Left lung (tissue), 10 donors: ENCODE results near the gene ZNF845. TPM values are rescaled to one million over a fixed set of nuclear protein-coding genes. Genes with fewer than 3 reads are reported as not detected.
"Not testable (repeated sequence)": the region's sequence is repeated elsewhere in the genome, so short reads cannot be mapped to it uniquely, and the experiment has no call there.

Experiments
- ATAC-seq: fragments of 200-7000 bp; cut with Tn5 transposase; one replicate; pipeline ENCODE4 v1.9.1; 2020; ENCODE audit warnings: moderate library complexity
- DNase-seq, 4 donors: peaks; one replicate each; pipeline ENCODE4 v3.0.0-alpha.2; 2013 to 2020
- H3K27ac ChIP-seq, 2 donors: fragments of 200-600 bp; sonication (generic) in 1 of 2; one replicate each; pipeline versions ENCODE4 v1.5.0 to v1.8.0; 2020 to 2021
- H3K27me3 ChIP-seq, 2 donors: fragments of 200-600 bp; sonication (generic) in 1 of 2; one replicate each; pipeline versions ENCODE4 v1.5.0 to v1.8.0; 2020 to 2021
- H3K36me3 ChIP-seq, 2 donors: fragments of 200-600 bp; sonication (generic) in 1 of 2; one replicate each; pipeline versions ENCODE4 v1.5.0 to v1.8.0; 2020 to 2021
- H3K4me1 ChIP-seq, 2 donors: fragments of 200-600 bp; one replicate each; pipeline ENCODE4 v1.8.0; 2021
- H3K4me3 ChIP-seq, 2 donors: fragments of 200-600 bp; sonication (generic) in 1 of 2; one replicate each; pipeline versions ENCODE4 v1.5.0 to v1.8.0; 2020 to 2021; ENCODE audit warnings: mild to moderate bottlenecking in 1 of 2
- H3K9me3 ChIP-seq, 2 donors: fragments of 200-600 bp; sonication (generic) in 1 of 2; one replicate each; pipeline versions ENCODE4 v1.5.0 to v1.8.0; 2020 to 2021
- CTCF ChIP-seq, 2 donors: fragments of 200-600 bp; sonication (generic) in 1 of 2; IDR thresholded peaks; one replicate each; pipeline versions ENCODE4 v1.5.0 to v1.8.0; 2021; ENCODE audit warnings: antibody characterized with exemption in 2 of 2
- intact Hi-C, 2 donors: fragments of 100-400 bp; cut with DNase I; formaldehyde crosslinking; loops; one replicate each; pipeline versions ENCODE4 v1.11.2 to v1.14.2; 2022
- polyA plus RNA-seq, 6 donors: library from polyadenylated mRNA; unstranded; fragments of 120-200 nt; gene quantifications; one replicate each; pipeline ENCODE4 v1.2.1, GENCODE V29; 2013; ENCODE audit not compliant: insufficient read length in 6 of 6
- total RNA-seq, 2 donors: library from RNA; stranded (reverse); fragmentation: NEBNext Ultra II Directional; extraction: Animal tissue kit (Norgen Biotek cat#: 25700); gene quantifications; one replicate each; pipeline ENCODE4 v1.2.1, GENCODE V29; 2021
- donor health status: DM: no; HTN: yes; CAD: no.
- donor health status: DM: no; HTN: no; CAD: no.

The ZNF845 gene
- total and polyA plus RNA-seq, 8 donors, result 7.0 to 10.3 (median 9.0) TPM

GRCh38 chr19:53333066-53333462, 485 bp upstream of the ZNF845 start:
- ATAC-seq, result peak; percentile 57
- no peak for TF ChIP-seq CTCF (IDR thresholded peaks at IDR 0.05)
- intact Hi-C loops, result no loop called here
- Histone ChIP-seq H3K9me3 (peaks cover 0 to 31% of the 10 kb centered on the region in 2 donors), H3K4me1 (peaks cover 0 to 21% of the 10 kb centered on the region in 2 donors), H3K27ac (peak overlapping the region; percentile 61 to 69), H3K27me3 (peaks cover 0 to 4% of the 10 kb centered on the region in 2 donors), H3K4me3 (peak overlapping the region; percentile 66 to 67), H3K36me3 (peaks cover 0 to 10% of the 10 kb centered on the region in 2 donors)
- peak in 3 of 4 donors; percentile 48 to 85 (median 56) for DNase-seq

DNA sequence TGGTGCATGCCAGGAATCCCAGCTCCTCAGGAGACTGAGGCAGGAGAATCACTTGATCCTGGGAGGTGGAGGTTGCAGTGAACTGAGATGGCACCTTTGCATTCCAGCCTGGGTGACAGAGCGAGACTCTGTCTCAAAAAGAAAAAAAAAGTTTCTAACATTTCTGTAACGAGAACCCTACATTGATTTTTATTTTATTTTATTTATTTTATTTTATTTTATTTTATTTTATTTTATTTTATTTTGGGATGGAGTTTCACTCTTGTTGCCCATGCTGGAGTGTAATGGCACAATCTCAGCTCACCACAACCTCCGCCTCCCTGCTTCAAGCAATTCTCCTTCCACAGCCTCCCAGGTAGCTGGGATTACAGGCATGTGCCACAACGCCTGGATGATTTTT, 10.9 kb downstream of the ZNF845 start:
- intact Hi-C loops, H3K27me3 ChIP-seq, DNase-seq, H3K4me1 ChIP-seq, H3K4me3 ChIP-seq, H3K27ac ChIP-seq, ATAC-seq: not testable (repeated sequence)
- Histone ChIP-seq H3K36me3 (peaks cover 0 to 100% of the 10 kb centered on the region in 2 donors), H3K9me3 (peaks cover 0 to 91% of the 10 kb centered on the region in 2 donors)

DNA sequence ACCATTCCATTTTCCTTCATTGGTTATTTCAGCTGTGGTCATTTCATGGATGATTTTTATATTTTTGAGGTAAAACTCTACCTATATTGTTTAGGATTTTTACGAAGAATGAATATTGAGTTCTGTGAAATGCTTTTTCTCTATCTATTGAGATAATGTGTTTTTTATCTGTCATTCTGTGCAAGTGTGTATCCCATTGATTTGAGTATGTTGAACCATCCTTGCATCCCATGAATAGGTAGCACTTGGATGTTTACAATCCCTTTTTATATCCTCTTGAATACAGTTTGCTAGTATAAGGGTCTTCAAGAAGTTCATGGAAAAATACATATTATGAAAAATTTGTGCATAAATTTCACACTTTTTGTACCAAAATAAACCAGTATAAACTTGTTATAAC, 22.2 kb downstream of the ZNF845 start:
- intact Hi-C loops, result no loop called here
- no peak for ATAC-seq
- no peak for TF ChIP-seq CTCF (IDR thresholded peaks at IDR 0.05)
- H3K27ac ChIP-seq, result no peak overlapping the region
- peaks cover 0 to 29% of the 10 kb centered on the region in 2 donors for H3K36me3 ChIP-seq
- no peaks in the 10 kb centered on the region for H3K4me1 ChIP-seq
- peaks cover 4 to 87% of the 10 kb centered on the region in 2 donors for H3K9me3 ChIP-seq
- no peak for DNase-seq
- H3K27me3 ChIP-seq, result no peaks in the 10 kb centered on the region
- no peak overlapping the region for H3K4me3 ChIP-seq

DNA sequence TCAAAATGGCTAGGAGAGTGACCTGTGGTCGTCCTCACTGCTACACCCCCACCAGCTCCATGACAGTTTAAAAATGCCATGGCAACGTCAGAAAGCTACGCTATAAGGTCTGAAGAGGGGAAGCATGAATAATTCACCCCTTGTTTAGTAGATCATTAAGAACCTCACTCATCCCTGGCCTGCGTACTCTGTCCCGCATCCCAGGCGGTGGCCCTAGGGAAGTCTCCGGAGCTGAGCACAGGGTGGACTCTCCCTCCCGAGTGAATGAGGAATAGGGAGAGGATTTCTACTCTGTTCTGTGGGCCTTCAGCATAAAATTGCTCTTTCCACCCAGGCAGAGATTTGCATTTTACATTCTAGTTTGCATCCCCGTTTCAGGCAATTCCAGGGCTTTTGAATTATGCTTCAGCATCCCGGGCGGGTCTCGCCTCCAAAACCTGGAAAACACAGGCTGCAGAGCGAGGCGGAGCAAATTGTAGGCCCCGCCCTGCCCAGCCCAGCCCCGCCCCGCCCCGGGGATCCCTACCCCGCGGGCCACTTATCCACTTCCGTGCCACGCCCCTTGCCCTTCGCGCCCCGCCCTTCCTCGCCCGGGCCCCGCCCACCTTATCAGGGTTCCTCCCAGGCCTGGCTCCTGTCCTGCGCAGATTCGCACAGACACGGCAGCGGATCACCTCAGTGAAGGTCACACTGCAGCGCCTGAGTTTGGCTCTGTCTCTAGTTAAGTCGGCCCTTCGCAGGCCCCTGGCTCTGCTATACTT, 24.5 kb downstream of the ZNF845 start:
- Histone ChIP-seq H3K27ac (no peak overlapping the region), H3K27me3 (no peaks in the 10 kb centered on the region), H3K9me3 (peaks cover 0 to 64% of the 10 kb centered on the region in 2 donors), H3K4me3 (no peak overlapping the region), H3K36me3 (peaks cover 0 to 7% of the 10 kb centered on the region in 2 donors), H3K4me1 (no peaks in the 10 kb centered on the region)
- DNase-seq (no peak), ATAC-seq (no peak)
- no peak for TF ChIP-seq CTCF (IDR thresholded peaks at IDR 0.05)
- intact Hi-C loops, result no loop called here

DNA sequence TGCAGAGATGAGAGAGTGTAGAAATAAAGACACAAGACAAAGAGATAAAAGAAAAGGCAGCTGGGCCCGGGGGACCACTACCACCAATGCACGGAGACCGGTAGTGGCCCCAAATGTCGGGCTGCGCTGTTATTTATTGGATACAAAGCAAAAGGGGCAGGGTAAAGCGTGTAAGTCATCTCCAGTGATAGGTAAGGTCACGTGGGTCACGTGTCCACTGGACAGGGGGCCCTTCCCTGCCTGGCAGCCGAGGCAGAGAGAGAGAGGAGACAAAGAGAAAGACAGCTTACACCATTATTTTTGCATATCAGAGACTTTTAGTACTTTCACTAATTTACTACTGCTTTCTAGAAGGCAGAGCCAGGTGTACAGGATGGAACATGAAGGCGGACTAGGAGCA, 26.5 kb downstream of the ZNF845 start:
- H3K27ac ChIP-seq, H3K4me3 ChIP-seq, DNase-seq, H3K4me1 ChIP-seq, H3K27me3 ChIP-seq, intact Hi-C loops, ATAC-seq, H3K36me3 ChIP-seq: not testable (repeated sequence)
- peaks cover 0 to 44% of the 10 kb centered on the region in 2 donors for H3K9me3 ChIP-seq

GRCh38 chr19:53365134-53365898, 31.8 kb downstream of the ZNF845 start, which contains the start of gene ZNF525:
Gene ZNF525 (plus strand): TSS chr19:53365705. CDS start chr19:53372282, 6,577 bp downstream.
- Histone ChIP-seq H3K9me3 (peaks cover 0 to 4% of the 10 kb centered on the region in 2 donors), H3K27me3 (no peaks in the 10 kb centered on the region), H3K27ac (peak within 1 kb of the TSS; percentile 41 to 47), H3K36me3 (no peaks in the 10 kb centered on the region), H3K4me1 (peaks cover 0 to 7% of the 10 kb centered on the region in 2 donors), H3K4me3 (peak within 1 kb of the TSS; percentile 53 to 54)
- ATAC-seq (peak; percentile 100), DNase-seq (peak; percentile 82 to 99 (median 92))
- peak; percentile 28 to 47 for TF ChIP-seq CTCF (IDR thresholded peaks at IDR 0.05)
- intact Hi-C loops, result no loop called here
